Measurements from ENCODE around the gene ZMIZ1.

ZMIZ1 gene

DNA sequence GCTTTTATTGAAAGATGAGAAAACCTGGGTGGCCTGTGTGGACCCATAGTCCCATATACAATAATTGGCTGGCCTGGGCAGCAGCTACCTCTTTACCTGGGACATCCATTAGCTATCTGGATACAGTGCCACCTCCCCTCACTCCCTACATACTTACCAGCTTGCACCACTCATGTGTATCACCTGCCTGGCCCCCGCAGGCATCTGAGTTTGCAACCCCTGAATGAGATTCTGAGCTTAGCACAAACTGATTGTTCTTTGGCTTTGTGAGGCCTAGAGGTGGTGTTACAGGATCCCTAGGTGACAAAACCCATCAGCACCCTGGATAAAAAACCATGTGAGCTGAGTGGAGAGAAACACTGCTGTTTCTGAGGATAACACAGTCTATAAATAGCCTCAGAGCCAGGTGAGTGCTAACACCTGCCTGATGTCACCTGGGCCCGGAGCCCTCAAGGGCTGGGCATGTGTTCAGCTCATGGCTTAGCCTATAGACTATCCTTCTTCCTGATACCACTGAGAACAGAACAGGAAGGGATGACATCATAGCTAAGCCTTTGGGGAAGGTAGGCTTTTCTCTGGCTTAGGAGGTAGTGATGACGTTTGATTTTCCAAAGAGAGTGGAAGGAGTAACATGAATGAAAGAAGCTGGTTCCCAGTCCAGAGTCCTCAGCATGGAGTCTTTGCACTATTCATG, 275.9 kb downstream of the ZMIZ1 start:
- no peak for DNase-seq (ENCODE audit: low read depth)

DNA sequence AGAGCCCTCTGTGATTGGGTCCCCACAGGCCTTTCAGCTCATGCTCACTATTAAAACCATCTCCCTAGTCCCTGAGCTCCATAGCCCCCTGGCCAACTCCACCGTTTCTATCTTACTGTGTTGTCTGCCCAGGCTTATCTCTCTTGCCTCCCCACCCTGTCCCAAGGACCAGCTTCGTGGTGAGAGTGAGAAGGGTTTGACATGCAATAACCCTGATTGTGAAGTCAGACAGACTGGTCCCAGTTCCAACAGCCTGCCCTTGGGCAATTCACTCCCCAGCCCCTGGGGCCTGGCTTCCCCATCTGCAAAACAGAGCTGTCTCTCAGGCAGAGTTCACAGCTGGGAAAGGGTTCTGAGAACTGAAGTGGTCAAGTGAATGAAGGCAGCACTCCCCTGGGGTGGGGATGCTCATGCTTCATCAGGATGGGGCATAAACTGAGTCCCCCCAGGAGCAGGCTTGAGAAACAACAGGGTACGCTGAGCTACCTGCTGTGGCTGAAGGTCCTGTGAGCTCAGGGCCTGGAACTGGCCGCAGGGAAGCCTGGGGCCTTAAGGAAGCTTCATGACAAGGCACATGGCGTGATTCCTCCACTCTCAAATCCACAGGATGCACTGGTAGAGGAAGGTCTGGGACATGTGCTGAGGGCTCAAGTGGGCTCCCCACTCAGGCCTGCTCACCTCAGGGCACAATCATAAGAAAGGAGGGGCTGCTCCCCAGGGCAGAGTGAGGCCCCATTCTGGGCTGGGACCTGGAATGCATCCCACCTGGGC, 276.7 kb downstream of the ZMIZ1 start:
- DNase-seq (ENCODE audit: low read depth), result no peak

DNA sequence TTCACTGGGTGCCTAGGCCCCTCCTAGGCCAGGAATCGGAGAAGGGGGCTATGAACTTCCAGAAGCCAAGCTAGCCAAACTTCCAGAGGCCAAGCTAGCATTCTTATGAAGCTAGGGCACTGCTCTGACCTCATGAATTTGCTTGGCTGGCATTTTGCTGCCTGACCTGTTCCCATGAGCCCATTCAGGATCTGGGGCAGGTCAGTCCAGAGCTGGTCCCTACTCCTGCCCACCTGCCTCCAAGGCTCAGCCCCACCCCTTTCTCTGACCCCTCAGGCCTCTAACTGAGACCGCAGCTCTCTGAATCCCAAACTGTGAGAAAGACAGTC, 277.2 kb downstream of the ZMIZ1 start:
- DNase-seq (ENCODE audit: low read depth), result no peak

DNA sequence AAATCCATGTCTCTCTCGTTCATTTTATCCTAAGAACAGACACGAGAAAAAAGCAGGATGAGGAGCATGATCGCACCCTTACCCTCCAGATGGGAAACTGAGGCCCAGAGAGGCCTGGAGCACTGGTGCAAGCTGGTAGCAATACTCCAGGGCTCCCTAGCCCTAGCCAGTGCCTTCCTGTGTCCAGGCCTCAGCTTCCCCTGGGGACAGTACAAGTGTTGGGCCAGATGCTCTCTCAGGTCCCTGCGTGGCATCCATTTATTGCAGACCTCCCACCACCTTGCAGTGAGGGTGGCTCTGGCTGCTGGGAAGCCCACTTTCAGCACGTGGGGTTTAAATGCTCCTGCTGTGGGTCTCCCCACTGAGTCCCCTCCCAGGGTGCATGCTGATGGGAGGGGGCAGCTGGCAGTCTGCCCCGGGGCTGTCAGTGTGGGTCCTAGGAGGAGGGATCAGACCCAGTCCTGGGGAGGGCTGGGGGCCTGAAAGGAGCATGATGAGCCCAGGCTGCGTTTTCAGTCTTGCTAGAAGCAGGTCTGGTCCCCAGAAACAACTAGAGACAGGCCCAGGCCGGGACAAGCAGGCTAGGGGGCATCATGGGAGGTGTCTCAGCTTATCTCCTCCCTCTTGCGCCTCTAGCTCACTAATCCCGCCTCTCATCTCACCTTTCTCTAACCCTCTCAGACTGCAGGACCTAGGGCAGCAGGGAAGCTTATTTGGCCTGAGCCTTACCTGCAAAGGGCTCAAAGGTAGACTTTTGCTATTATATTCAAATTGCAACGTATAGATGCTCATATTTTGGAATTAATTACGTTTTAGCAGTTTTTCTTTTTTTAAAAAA, 277.8 kb downstream of the ZMIZ1 start:
- no peak for DNase-seq (ENCODE audit: low read depth)

DNA sequence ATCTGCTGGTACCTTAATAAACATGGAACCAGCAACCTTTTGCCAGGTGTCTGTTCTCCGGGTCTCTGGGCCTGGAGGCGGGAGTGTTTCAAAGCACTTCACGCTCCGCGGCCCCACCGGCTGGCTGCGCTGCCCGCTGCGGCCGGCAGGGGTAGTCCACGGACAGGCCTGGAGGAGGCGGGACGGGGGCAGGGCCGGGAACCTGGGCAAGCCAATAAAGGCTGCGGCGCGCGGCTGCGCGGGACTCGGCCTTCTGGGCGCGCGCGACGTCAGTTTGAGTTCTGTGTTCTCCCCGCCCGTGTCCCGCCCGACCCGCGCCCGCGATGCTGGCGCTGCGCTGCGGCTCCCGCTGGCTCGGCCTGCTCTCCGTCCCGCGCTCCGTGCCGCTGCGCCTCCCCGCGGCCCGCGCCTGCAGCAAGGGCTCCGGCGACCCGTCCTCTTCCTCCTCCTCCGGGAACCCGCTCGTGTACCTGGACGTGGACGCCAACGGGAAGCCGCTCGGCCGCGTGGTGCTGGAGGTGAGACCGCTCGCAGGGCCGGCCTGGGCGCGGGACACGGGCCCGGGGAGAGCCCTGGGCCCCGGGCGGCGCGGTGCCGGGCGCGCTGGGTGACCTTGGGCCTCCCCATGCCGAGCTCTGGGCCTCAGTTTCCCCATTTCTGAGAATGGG, 278.6 kb downstream of the ZMIZ1 start, which contains the start of gene PPIF:
PPIF (plus strand) TSS at position 244 of the 668 bp plus-strand sequence; CDS start at position 324, 80 bp downstream.
- DNase-seq (ENCODE audit: low read depth), result peak; percentile 51

DNA sequence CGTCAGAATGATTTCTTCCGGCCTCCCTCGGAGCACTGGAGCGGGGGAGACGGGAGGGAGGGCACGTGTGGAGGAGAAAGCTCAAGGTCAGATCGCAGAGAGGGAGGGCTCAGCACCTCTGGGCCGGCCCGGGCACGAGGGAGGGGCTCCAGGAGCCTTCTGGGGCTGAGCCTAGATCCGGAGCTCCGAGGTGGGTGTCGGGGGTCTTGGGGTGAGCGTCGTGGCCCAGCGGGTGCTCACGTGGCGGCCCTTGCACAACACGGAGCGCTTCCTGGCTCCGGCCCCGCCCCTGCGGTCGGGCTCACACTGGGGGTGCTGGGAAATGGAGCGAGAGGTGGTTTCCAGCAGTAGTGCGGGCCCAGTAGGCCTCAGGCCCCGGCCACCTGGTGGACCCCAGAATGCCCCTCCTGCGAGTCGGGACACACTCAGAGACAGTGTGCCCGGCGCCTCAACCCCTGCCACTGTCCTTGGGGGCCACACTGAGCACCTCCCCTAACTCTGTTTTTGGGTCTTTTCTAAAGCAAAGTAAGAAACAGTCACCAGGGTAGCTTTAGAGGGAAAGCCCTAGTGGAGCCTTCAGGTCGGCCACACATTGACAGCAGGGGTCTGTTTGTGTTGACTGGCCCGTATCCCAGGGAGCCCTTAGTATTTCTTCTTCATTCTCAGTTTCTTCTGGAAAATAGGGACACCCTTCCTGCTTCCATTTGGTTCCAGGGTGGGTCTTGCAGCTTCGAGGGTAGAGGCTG, 279.3 kb downstream of the ZMIZ1 start:
- DNase-seq (ENCODE audit: low read depth), result no peak

- DNase-seq (ENCODE audit: low read depth), result no peak
Observed at GRCh38 chr10:79348640-79348988, 279.8 kb downstream of the ZMIZ1 start.

DNA sequence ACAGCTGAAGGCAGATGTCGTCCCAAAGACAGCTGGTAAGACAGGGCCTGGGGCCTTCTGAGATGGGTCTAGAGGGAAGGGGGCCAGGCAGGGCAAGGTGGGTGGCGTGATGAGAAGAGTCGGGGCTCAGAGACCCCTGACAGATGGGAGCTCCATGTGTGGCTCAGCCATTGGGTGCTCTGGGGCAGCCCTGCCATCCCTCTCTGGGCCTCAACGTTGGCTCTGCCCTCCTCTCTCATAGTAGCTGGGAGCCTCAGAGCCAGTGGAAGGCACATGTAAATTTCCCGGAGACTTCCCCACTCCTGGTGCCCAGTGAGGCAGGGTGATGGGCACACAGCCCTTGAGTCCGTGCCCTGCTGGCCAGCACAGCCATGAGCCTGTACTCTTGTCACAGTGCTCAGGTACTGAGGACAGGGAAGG, 280.3 kb downstream of the ZMIZ1 start:
- no peak for DNase-seq (ENCODE audit: low read depth)

- DNase-seq (ENCODE audit: low read depth), result no peak
Observed at GRCh38 chr10:79349766-79350406, 281.1 kb downstream of the ZMIZ1 start.

GRCh38 chr10:79350407-79351154, 281.8 kb downstream of the ZMIZ1 start:
- DNase-seq (ENCODE audit: low read depth), result no peak

GRCh38 chr10:79351332-79351731, 282.6 kb downstream of the ZMIZ1 start:
- no peak for DNase-seq (ENCODE audit: low read depth)

DNA sequence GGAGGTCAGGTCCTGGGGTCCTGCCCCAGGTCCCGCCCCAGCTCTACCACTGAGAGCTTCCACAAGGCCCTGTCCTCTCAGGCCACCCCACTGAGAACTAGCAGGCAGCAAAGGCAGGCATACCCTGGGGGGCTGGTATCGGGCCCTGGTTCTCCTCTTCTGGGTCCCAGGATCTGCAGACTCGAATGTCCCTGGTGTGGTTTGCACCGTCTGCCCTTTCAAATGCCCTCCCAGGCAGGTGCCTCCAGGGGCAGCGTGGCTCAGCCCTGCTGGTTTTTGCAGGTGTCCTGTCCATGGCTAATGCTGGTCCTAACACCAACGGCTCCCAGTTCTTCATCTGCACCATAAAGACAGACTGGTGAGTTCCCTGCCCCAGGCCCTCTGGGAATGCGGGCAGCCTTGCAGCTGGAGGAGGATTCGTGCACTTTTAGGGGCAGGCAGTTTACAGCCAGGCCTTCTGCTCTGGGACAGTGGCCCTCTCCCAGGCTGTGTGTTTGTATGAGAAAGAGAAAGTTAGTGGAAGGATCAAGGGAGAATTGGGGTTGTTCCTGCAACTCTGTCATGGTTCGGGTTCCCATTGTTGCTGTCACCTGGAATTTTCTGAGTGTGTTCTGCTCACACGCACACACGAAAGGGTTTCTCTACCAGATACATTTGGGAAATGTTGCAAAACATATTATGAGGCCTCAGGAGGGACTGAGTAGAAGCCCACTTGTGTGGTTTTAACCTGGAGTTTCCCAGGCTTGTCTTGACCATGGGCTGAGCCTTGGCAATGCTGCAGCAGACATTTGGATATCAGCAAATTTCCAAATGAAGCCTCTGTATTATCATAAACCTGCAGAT, 283.5 kb downstream of the ZMIZ1 start:
- DNase-seq (ENCODE audit: low read depth), result no peak

DNA sequence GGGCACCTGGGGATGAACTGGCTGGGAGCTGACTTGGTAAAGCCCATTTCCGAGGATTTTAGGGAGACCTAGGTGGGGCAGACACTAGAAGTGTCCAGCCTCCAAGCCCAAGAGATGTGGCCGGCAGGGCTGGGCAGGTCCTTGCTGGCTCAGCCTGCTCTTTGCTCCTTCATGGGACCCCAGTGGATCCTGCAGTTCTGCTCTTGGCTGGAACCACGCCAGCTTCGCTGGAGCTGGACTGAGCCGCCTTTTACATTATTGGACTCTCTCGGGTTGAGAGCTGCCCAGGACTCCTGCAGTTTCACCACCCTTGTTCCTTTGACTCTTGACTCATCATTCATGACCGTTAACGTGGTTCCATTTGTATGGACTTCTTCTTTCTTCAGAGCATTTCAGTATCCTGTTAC, 284.2 kb downstream of the ZMIZ1 start:
- DNase-seq (ENCODE audit: low read depth), result no peak

DNA sequence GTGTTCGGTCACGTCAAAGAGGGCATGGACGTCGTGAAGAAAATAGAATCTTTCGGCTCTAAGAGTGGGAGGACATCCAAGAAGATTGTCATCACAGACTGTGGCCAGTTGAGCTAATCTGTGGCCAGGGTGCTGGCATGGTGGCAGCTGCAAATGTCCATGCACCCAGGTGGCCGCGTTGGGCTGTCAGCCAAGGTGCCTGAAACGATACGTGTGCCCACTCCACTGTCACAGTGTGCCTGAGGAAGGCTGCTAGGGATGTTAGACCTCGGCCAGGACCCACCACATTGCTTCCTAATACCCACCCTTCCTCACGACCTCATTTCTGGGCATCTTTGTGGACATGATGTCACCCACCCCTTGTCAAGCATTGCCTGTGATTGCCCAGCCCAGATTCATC, 285.0 kb downstream of the ZMIZ1 start:
- no peak for DNase-seq (ENCODE audit: low read depth)

GRCh38 chr10:79354141-79354540, 285.4 kb downstream of the ZMIZ1 start:
- DNase-seq (ENCODE audit: low read depth), result no peak

- no peak for DNase-seq (ENCODE audit: low read depth)
Observed at GRCh38 chr10:79354615-79355014, 285.8 kb downstream of the ZMIZ1 start.

DNA sequence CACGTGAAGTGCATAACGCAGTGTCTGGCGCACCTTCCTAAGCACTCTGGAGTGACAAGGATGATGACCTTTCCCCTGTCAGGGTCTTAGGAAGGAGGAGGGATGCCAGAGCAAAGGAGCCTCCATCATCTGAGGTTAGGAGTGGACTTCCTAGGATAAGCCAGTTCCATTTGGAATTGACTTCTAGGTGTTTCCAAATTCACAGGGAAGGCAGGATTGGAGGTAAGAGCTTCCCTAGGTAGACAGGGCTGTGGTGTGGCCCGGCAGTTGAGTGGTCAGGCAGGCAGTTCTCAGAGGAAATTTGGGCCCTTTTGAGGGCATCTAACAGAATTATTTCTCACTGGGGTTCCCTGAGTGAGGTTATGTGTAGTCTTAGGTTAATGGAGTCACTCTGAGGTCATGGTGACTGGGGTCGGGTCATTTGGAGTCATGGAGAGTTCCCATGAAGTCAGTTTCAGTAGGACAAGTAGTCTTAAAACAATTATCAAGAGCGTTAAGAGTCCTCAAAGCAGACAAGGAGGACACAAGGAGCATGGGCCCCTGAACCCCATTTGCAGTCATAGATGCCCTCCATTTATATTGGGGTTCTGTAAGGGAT, 286.8 kb downstream of the ZMIZ1 start:
- DNase-seq (ENCODE audit: low read depth), result no peak

DNA sequence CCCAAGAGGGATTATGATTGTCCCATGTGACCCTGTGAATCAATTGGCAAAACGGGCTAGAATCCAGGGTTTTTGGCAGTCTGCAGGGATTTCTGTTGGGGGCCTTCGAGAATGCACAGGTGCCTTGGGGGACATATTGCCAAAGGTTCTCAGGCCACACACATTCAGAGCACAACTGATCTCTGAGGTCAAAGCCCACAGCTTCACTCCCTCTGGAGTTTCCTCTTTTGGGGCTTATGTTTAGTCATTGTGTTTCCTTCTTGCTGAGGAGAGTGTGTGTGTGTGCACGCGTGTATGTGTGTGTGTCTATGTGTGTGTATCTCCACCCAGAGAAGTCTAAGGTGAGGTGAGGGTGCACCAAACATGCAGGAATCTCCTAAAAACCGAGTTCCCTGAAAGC, 287.3 kb downstream of the ZMIZ1 start:
- DNase-seq (ENCODE audit: low read depth), result no peak

DNA sequence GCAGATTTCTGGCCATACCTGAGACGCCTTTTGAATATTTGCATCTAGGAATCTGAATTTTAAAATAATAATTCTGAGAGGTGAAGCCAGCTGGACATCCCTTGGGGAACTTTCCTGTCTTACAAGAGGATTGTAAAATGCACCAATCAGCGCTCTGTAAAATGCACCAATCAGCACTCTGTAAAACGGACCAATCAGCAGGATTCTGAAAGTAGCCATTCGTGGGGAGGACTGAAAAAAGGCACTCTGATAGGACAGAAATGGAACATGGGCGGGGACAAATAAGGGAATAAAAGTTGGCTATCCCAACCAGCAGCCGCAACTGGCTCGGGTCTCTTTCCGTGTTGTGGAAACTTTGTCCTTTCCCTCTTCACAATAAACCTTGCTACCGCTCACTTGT, 288.4 kb downstream of the ZMIZ1 start:
- no peak for DNase-seq (ENCODE audit: low read depth)

Measured in non-pigmented ciliary epithelial cell (primary cell).